Brain microvascular endothelial cell (primary cell): Measurements from ENCODE around the gene MFSD6L.

Experiments used
- DNase-seq: peaks from one replicate; pipeline ENCODE4 v3.0.0-alpha.2; 2020
- H3K27ac ChIP-seq: fragments of 250-450 bp; sonication (Bioruptor Pico); 2 replicates; pipeline ENCODE4 v1.5.1; 2020; ENCODE audit warnings: mild to moderate bottlenecking, moderate library complexity
- H3K27me3 ChIP-seq: fragments of 250-450 bp; sonication (Bioruptor Pico); replicated peaks from 2 replicates; pipeline ENCODE4 v1.5.1; 2020; ENCODE audit warnings: mild to moderate bottlenecking
- H3K36me3 ChIP-seq: fragments of 250-450 bp; sonication (Bioruptor Pico); replicated peaks from 2 replicates; pipeline ENCODE4 v1.5.1; 2020; ENCODE audit warnings: mild to moderate bottlenecking
- H3K4me3 ChIP-seq: 2 replicates; pipeline ENCODE4 v1.5.1; 2011; ENCODE audit warnings: low read depth, mild to moderate bottlenecking, control low read depth, low read length, moderate library complexity
- CTCF ChIP-seq: IDR thresholded peaks from 2 replicates; pipeline ENCODE4 v1.5.1; 2011; ENCODE audit warnings: low read depth, mild to moderate bottlenecking, moderate library complexity, low read length, control low read depth, inconsistent platforms; ENCODE audit errors: missing control alignments
- in situ Hi-C: cut with HindIII; loops from 2 replicates; pipeline ENCODE4 v1.10.0; 2017; ENCODE audit warnings: low sequenced_read_pairs, low pct_ligation_motif_present

Gene MFSD6L

GRCh38 chr17:8798846-8799569 lies at the start of gene MFSD6L:
MFSD6L (minus strand) TSS chr17:8799365; CDS start chr17:8799120, 245 bp downstream.
- DNase-seq: no peak
- in situ Hi-C loops: no loop called here
- Histone ChIP-seq H3K4me3 (no peak within 1 kb of the TSS), H3K27me3 (peaks cover 8% of the 10 kb centered on the region), H3K36me3 (no peaks in the 10 kb centered on the region), H3K27ac (no peak within 1 kb of the TSS)
- TF ChIP-seq CTCF: no peak

- DNase-seq: no peak
- no peaks in the 10 kb centered on the region for H3K27me3 ChIP-seq
- no peak overlapping the region for H3K4me3 ChIP-seq
- no peaks in the 10 kb centered on the region for H3K36me3 ChIP-seq
- H3K27ac ChIP-seq: no peak overlapping the region
- no peak for TF ChIP-seq CTCF
- in situ Hi-C loops: no loop called here
Measured at GRCh38 chr17:8847891-8848290, 48.7 kb upstream of the MFSD6L start.

GRCh38 chr17:8846768-8847211 lies 47.6 kb upstream of the MFSD6L start:
- Histone ChIP-seq H3K36me3 (no peaks in the 10 kb centered on the region), H3K27ac (no peak overlapping the region), H3K27me3 (no peaks in the 10 kb centered on the region), H3K4me3 (no peak overlapping the region)
- in situ Hi-C loops: no loop called here
- no peak for TF ChIP-seq CTCF
- DNase-seq: peak; percentile 64

GRCh38 chr17:8844229-8845218 lies 45.4 kb upstream of the MFSD6L start:
- Histone ChIP-seq H3K27ac (no peak overlapping the region), H3K36me3 (no peaks in the 10 kb centered on the region), H3K4me3 (no peak overlapping the region), H3K27me3 (no peaks in the 10 kb centered on the region)
- in situ Hi-C loops: no loop called here
- no peak for TF ChIP-seq CTCF
- DNase-seq: no peak

- no peaks in the 10 kb centered on the region for H3K36me3 ChIP-seq
- in situ Hi-C loops: no loop called here
- DNase-seq: no peak
- H3K27ac ChIP-seq: no peak overlapping the region
- H3K27me3 ChIP-seq: no peaks in the 10 kb centered on the region
- no peak for TF ChIP-seq CTCF
- no peak overlapping the region for H3K4me3 ChIP-seq
Measured at GRCh38 chr17:8843344-8843743, 44.2 kb upstream of the MFSD6L start.
